GM23338 (cell line): ENCODE measurements around the gene ZHX3. TPM values are rescaled to one million over a fixed set of nuclear protein-coding genes. Genes with fewer than 3 reads are reported as not detected.

Experiments used
- ATAC-seq: fragments of 200-7000 bp; cut with Tn5 transposase; 3 replicates; pipeline ENCODE4 v1.9.1; 2020
- DNase-seq: peaks from one replicate; pipeline ENCODE4 v3.0.0-alpha.2; 2015; ENCODE audit warnings: low spot score
- H2AFZ ChIP-seq: fragments of 200-600 bp; sonication (generic); 2 replicates; pipeline ENCODE4 v1.8.0; 2016; ENCODE audit warnings: antibody characterized with exemption, mild to moderate bottlenecking, moderate library complexity
- H3F3A ChIP-seq: fragments of 200-600 bp; sonication (generic); replicated peaks from 2 replicates; pipeline ENCODE4 v1.8.0; 2017; ENCODE audit warnings: antibody characterized with exemption, mixed run types, low read depth
- H3K27ac ChIP-seq: fragments of 200-600 bp; sonication (generic); 2 replicates; pipeline ENCODE4 v1.6.1; 2016; ENCODE audit warnings: low read depth
- H3K27me3 ChIP-seq: fragments of 200-600 bp; sonication (generic); 2 replicates; pipeline ENCODE4 v1.8.0; 2016; ENCODE audit warnings: mild to moderate bottlenecking, mixed run types, moderate library complexity; ENCODE audit not compliant: insufficient read depth
- H3K36me3 ChIP-seq: fragments of 200-600 bp; sonication (generic); 2 replicates; pipeline ENCODE4 v1.8.0; 2016; ENCODE audit warnings: mild to moderate bottlenecking; ENCODE audit not compliant: insufficient read depth
- H3K4me1 ChIP-seq: fragments of 200-600 bp; sonication (generic); 2 replicates; pipeline ENCODE4 v1.8.0; 2016; ENCODE audit warnings: mild to moderate bottlenecking, moderate library complexity; ENCODE audit not compliant: insufficient read depth
- H3K4me2 ChIP-seq: fragments of 200-600 bp; sonication (generic); 2 replicates; pipeline ENCODE4 v1.7.1; 2017; ENCODE audit warnings: mixed run types
- H3K4me3 ChIP-seq: fragments of 200-600 bp; sonication (generic); 2 replicates; pipeline ENCODE4 v1.6.1; 2016; ENCODE audit warnings: mixed run types
- H3K79me2 ChIP-seq: fragments of 200-600 bp; sonication (generic); replicated peaks from 2 replicates; pipeline ENCODE4 v1.8.0; 2017; ENCODE audit warnings: mild to moderate bottlenecking; ENCODE audit not compliant: insufficient read depth
- H3K9me2 ChIP-seq: fragments of 200-600 bp; sonication (generic); 2 replicates; pipeline ENCODE4 v1.8.0; 2017; ENCODE audit not compliant: insufficient read depth
- H4K20me1 ChIP-seq: fragments of 200-600 bp; sonication (generic); replicated peaks from 2 replicates; pipeline ENCODE4 v1.8.0; 2017; ENCODE audit warnings: mild to moderate bottlenecking; ENCODE audit not compliant: insufficient read depth
- H3K27ac Mint-ChIP-seq: 2 replicates; pipeline ENCODE4 v1.8.0; 2020; ENCODE audit warnings: inconsistent platforms, mild to moderate bottlenecking, moderate library complexity, mixed read lengths
- H3K27me3 Mint-ChIP-seq: 3 replicates; pipeline ENCODE4 v1.8.0; 2022; ENCODE audit warnings: low read depth, mild to moderate bottlenecking, moderate library complexity, mixed read lengths, inconsistent platforms; ENCODE audit not compliant: insufficient read depth, poor library complexity
- H3K36me3 Mint-ChIP-seq: 3 replicates; pipeline ENCODE4 v1.8.0; 2021; ENCODE audit warnings: low read depth, mild to moderate bottlenecking, inconsistent platforms, moderate library complexity, mixed read lengths
- H3K4me1 Mint-ChIP-seq: 3 replicates; pipeline ENCODE4 v1.8.0; 2020; ENCODE audit warnings: mild to moderate bottlenecking, inconsistent platforms, mixed read lengths
- H3K4me3 Mint-ChIP-seq: 3 replicates; pipeline ENCODE4 v1.8.0; 2021; ENCODE audit warnings: moderate library complexity, mild to moderate bottlenecking, inconsistent platforms, mixed read lengths
- H3K9me3 Mint-ChIP-seq: 3 replicates; pipeline ENCODE4 v1.8.0; 2020; ENCODE audit warnings: moderate library complexity, mild to moderate bottlenecking, inconsistent platforms, mixed read lengths
- CREB1 ChIP-seq: fragments of 250-450 bp; sonication (Bioruptor Pico); IDR thresholded peaks from 2 replicates; pipeline ENCODE4 v1.5.0; 2020; ENCODE audit warnings: low read depth, mild to moderate bottlenecking, moderate library complexity
- ETS1 ChIP-seq: IDR thresholded peaks from 2 replicates; pipeline ENCODE4 v1.6.1; 2016; ENCODE audit warnings: antibody characterized with exemption
- EZH2 ChIP-seq: fragments of 200-600 bp; sonication (generic); IDR thresholded peaks from one replicate; pipeline ENCODE4 v1.8.0; 2017; ENCODE audit warnings: antibody characterized with exemption, mild to moderate bottlenecking, low read depth; ENCODE audit not compliant: unreplicated experiment
- EZH2phosphoT487 ChIP-seq: fragments of 200-600 bp; sonication (generic); IDR thresholded peaks from one replicate; pipeline ENCODE4 v1.8.1; 2018; ENCODE audit warnings: antibody characterized with exemption; ENCODE audit not compliant: unreplicated experiment
- JUNB ChIP-seq: IDR thresholded peaks from one replicate; pipeline ENCODE4 v1.6.1; 2016; ENCODE audit warnings: antibody characterized with exemption; ENCODE audit not compliant: unreplicated experiment
- NANOG ChIP-seq: IDR thresholded peaks from 2 replicates; pipeline ENCODE4 v1.6.1; 2016; ENCODE audit warnings: antibody characterized with exemption, borderline replicate concordance
- POLR2AphosphoS5 ChIP-seq: IDR thresholded peaks from 2 replicates; pipeline ENCODE4 v1.6.1; 2016; ENCODE audit warnings: antibody characterized with exemption, low read depth
- STAT1 ChIP-seq: IDR thresholded peaks from one replicate; pipeline ENCODE4 v1.6.1; 2016; ENCODE audit warnings: antibody characterized with exemption; ENCODE audit not compliant: unreplicated experiment
- ZNF114 ChIP-seq: fragments of 250-450 bp; sonication (Bioruptor Pico); IDR thresholded peaks from 2 replicates; pipeline ENCODE4 v1.5.0; 2020; ENCODE audit warnings: mild to moderate bottlenecking, moderate library complexity
- ZNF331 ChIP-seq: fragments of 250-450 bp; sonication (Bioruptor Pico); IDR thresholded peaks from 2 replicates; pipeline ENCODE4 v1.5.0; 2020; ENCODE audit warnings: low read depth, mild to moderate bottlenecking, moderate library complexity
- polyA plus RNA-seq: library from polyadenylated mRNA; unstranded; fragments of >200 nt; fragmentation: Nextera tagmentation; extraction: Ambion mirVana; gene quantifications from 2 replicates; pipeline ENCODE4 v1.2.1, GENCODE V29; 2016
- total RNA-seq: library from RNA; depleted of rRNA; stranded (reverse); fragments of >200 nt; shearing (Covaris generic); gene quantifications from 2 replicates; pipeline ENCODE4 v1.2.3, GENCODE V29; 2014
- TF ChIP-seq, protein P1 (sequence below): IDR thresholded peaks from one replicate; pipeline ENCODE4 v1.6.1; 2018; ENCODE audit warnings: antibody characterized with exemption; ENCODE audit not compliant: unreplicated experiment
- TF ChIP-seq, protein P2 (sequence below), 2 experiments: fragments of 200-600 bp in 1 of 2; sonication (generic) in 1 of 2; conservative IDR thresholded peaks; 2 replicates each; pipeline versions ENCODE4 v1.5.1 to v1.6.1; 2016 to 2017; ENCODE audit warnings: antibody characterized with exemption in 2 of 2, low read depth in 2 of 2, mild to moderate bottlenecking in 2 of 2, moderate library complexity in 1 of 2
- TF ChIP-seq, protein P3 (sequence below): fragments of 250-450 bp; sonication (Bioruptor Pico); IDR thresholded peaks from 2 replicates; pipeline ENCODE4 v1.5.0; 2020; ENCODE audit warnings: mild to moderate bottlenecking, moderate library complexity

The ZHX3 gene
- total and polyA plus RNA-seq, 2 experiments from 2014 or later = 1.7 to 2.8 TPM

GRCh38 chr20:41232973-41233926, 84.3 kb downstream of the ZHX3 start:
- H3K4me1 Mint-ChIP-seq = no peaks in the 10 kb centered on the region
- no peaks in the 10 kb centered on the region for H3F3A ChIP-seq
- H3K4me2 ChIP-seq = no peak overlapping the region
- no peaks in the 10 kb centered on the region for H3K79me2 ChIP-seq
- no peak overlapping the region for H3K4me3 ChIP-seq
- H3K27me3 ChIP-seq = no peaks in the 10 kb centered on the region
- no peak overlapping the region for H3K27ac ChIP-seq
- H2AFZ ChIP-seq = peak overlapping the region; percentile 78; the same call in 1 of the 2 replicates
- H3K4me3 Mint-ChIP-seq = no peak overlapping the region
- H3K4me1 ChIP-seq = no peaks in the 10 kb centered on the region
- no peaks in the 10 kb centered on the region for H3K9me2 ChIP-seq
- no peak overlapping the region for H3K27ac Mint-ChIP-seq
- peaks cover 3% of the 10 kb centered on the region for H3K27me3 Mint-ChIP-seq
- ATAC-seq = no peak
- no peaks in the 10 kb centered on the region for H3K36me3 Mint-ChIP-seq
- no peaks in the 10 kb centered on the region for H3K9me3 Mint-ChIP-seq
- H3K36me3 ChIP-seq = no peaks in the 10 kb centered on the region
- no peak for DNase-seq
- no peak for TF ChIP-seq EZH2
- TF ChIP-seq NANOG = no peak
- no peak for TF ChIP-seq EZH2phosphoT487
- TF ChIP-seq, protein P1, sequence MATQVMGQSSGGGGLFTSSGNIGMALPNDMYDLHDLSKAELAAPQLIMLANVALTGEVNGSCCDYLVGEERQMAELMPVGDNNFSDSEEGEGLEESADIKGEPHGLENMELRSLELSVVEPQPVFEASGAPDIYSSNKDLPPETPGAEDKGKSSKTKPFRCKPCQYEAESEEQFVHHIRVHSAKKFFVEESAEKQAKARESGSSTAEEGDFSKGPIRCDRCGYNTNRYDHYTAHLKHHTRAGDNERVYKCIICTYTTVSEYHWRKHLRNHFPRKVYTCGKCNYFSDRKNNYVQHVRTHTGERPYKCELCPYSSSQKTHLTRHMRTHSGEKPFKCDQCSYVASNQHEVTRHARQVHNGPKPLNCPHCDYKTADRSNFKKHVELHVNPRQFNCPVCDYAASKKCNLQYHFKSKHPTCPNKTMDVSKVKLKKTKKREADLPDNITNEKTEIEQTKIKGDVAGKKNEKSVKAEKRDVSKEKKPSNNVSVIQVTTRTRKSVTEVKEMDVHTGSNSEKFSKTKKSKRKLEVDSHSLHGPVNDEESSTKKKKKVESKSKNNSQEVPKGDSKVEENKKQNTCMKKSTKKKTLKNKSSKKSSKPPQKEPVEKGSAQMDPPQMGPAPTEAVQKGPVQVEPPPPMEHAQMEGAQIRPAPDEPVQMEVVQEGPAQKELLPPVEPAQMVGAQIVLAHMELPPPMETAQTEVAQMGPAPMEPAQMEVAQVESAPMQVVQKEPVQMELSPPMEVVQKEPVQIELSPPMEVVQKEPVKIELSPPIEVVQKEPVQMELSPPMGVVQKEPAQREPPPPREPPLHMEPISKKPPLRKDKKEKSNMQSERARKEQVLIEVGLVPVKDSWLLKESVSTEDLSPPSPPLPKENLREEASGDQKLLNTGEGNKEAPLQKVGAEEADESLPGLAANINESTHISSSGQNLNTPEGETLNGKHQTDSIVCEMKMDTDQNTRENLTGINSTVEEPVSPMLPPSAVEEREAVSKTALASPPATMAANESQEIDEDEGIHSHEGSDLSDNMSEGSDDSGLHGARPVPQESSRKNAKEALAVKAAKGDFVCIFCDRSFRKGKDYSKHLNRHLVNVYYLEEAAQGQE = no peak
- TF ChIP-seq CREB1 (CRISPR knock-in tag) = no peak
- TF ChIP-seq JUNB = no peak
- no peak for TF ChIP-seq STAT1
- no peak for TF ChIP-seq ZNF331 (CRISPR knock-in tag)
- TF ChIP-seq ZNF114 (CRISPR knock-in tag) = no peak
- TF ChIP-seq, protein P2, sequence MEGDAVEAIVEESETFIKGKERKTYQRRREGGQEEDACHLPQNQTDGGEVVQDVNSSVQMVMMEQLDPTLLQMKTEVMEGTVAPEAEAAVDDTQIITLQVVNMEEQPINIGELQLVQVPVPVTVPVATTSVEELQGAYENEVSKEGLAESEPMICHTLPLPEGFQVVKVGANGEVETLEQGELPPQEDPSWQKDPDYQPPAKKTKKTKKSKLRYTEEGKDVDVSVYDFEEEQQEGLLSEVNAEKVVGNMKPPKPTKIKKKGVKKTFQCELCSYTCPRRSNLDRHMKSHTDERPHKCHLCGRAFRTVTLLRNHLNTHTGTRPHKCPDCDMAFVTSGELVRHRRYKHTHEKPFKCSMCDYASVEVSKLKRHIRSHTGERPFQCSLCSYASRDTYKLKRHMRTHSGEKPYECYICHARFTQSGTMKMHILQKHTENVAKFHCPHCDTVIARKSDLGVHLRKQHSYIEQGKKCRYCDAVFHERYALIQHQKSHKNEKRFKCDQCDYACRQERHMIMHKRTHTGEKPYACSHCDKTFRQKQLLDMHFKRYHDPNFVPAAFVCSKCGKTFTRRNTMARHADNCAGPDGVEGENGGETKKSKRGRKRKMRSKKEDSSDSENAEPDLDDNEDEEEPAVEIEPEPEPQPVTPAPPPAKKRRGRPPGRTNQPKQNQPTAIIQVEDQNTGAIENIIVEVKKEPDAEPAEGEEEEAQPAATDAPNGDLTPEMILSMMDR (conservative IDR thresholded peaks at IDR 0.05; ENCODE audit: low read depth in 2 of 2) = no peak
- TF ChIP-seq POLR2AphosphoS5 = no peak
- no peak for TF ChIP-seq ETS1
- TF ChIP-seq, protein P3, sequence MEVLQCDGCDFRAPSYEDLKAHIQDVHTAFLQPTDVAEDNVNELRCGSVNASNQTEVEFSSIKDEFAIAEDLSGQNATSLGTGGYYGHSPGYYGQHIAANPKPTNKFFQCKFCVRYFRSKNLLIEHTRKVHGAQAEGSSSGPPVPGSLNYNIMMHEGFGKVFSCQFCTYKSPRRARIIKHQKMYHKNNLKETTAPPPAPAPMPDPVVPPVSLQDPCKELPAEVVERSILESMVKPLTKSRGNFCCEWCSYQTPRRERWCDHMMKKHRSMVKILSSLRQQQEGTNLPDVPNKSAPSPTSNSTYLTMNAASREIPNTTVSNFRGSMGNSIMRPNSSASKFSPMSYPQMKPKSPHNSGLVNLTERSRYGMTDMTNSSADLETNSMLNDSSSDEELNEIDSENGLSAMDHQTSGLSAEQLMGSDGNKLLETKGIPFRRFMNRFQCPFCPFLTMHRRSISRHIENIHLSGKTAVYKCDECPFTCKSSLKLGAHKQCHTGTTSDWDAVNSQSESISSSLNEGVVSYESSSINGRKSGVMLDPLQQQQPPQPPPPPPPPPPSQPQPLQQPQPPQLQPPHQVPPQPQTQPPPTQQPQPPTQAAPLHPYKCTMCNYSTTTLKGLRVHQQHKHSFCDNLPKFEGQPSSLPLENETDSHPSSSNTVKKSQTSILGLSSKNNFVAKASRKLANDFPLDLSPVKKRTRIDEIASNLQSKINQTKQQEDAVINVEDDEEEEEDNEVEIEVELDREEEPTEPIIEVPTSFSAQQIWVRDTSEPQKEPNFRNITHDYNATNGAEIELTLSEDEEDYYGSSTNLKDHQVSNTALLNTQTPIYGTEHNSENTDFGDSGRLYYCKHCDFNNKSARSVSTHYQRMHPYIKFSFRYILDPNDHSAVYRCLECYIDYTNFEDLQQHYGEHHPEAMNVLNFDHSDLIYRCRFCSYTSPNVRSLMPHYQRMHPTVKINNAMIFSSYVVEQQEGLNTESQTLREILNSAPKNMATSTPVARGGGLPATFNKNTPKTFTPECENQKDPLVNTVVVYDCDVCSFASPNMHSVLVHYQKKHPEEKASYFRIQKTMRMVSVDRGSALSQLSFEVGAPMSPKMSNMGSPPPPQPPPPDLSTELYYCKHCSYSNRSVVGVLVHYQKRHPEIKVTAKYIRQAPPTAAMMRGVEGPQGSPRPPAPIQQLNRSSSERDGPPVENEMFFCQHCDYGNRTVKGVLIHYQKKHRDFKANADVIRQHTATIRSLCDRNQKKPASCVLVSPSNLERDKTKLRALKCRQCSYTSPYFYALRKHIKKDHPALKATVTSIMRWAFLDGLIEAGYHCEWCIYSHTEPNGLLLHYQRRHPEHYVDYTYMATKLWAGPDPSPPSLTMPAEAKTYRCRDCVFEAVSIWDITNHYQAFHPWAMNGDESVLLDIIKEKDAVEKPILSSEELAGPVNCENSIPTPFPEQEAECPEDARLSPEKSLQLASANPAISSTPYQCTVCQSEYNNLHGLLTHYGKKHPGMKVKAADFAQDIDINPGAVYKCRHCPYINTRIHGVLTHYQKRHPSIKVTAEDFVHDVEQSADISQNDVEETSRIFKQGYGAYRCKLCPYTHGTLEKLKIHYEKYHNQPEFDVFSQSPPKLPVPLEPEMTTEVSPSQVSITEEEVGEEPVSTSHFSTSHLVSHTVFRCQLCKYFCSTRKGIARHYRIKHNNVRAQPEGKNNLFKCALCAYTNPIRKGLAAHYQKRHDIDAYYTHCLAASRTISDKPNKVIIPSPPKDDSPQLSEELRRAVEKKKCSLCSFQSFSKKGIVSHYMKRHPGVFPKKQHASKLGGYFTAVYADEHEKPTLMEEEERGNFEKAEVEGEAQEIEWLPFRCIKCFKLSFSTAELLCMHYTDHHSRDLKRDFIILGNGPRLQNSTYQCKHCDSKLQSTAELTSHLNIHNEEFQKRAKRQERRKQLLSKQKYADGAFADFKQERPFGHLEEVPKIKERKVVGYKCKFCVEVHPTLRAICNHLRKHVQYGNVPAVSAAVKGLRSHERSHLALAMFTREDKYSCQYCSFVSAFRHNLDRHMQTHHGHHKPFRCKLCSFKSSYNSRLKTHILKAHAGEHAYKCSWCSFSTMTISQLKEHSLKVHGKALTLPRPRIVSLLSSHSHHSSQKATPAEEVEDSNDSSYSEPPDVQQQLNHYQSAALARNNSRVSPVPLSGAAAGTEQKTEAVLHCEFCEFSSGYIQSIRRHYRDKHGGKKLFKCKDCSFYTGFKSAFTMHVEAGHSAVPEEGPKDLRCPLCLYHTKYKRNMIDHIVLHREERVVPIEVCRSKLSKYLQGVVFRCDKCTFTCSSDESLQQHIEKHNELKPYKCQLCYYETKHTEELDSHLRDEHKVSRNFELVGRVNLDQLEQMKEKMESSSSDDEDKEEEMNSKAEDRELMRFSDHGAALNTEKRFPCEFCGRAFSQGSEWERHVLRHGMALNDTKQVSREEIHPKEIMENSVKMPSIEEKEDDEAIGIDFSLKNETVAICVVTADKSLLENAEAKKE = no peak
- no peaks in the 10 kb centered on the region for H4K20me1 ChIP-seq
